ENCODE results near the gene CCDC60.
A peak's percentile ranks its signal among the peaks of the same experiment; 100 is the strongest.

The CCDC60 gene

DNA sequence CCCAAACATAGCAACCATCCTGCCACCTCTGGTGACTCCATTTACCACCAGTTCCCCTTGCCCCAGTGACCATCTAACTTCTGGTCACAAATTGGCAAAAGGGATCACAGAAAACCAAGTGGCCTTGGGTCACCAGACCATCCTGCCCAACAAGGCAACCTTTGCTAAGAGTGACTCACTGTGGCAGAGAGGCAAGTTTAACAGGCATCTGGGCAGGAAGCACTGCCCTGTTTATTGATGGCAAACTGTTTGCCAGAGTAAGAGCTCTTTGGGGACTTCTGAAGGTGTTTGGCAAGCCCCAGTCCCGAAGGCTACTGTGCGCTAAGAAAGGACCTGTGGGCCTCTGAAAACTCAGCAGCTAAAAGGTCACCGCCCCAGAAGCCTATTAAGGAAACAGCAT lies 230.9 kb downstream of the CCDC60 start:
- TF ChIP-seq, protein P1, sequence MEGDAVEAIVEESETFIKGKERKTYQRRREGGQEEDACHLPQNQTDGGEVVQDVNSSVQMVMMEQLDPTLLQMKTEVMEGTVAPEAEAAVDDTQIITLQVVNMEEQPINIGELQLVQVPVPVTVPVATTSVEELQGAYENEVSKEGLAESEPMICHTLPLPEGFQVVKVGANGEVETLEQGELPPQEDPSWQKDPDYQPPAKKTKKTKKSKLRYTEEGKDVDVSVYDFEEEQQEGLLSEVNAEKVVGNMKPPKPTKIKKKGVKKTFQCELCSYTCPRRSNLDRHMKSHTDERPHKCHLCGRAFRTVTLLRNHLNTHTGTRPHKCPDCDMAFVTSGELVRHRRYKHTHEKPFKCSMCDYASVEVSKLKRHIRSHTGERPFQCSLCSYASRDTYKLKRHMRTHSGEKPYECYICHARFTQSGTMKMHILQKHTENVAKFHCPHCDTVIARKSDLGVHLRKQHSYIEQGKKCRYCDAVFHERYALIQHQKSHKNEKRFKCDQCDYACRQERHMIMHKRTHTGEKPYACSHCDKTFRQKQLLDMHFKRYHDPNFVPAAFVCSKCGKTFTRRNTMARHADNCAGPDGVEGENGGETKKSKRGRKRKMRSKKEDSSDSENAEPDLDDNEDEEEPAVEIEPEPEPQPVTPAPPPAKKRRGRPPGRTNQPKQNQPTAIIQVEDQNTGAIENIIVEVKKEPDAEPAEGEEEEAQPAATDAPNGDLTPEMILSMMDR (conservative IDR thresholded peaks at IDR 0.05; ENCODE audit: control insufficient read depth, insufficient read depth, low read depth, low read length) = no peak
- no peak overlapping the region for H3K4me3 ChIP-seq (ENCODE audit: control insufficient read depth, low read depth, low read length)
- no peak for DNase-seq (ENCODE audit: low read depth)

DNA sequence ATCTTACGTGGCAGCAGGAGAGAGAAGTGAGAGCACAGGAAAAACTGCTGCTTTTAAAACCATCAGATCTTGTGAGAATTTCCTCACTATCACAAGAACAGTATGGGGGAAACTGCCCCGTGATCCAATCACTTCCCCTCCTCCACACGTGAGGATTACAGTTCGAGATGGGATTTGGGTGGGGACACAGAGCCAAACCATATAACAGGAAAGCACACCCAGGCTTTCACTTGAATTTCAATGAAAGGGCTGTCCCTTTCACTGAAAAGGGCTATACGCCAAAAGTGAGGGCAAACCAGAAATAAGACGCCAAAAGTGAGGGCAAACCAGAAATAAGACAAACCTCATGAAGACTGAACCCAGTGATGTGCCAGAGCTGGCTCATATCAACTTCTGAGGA lies 236.2 kb downstream of the CCDC60 start:
- TF ChIP-seq, protein P1 (conservative IDR thresholded peaks at IDR 0.05; ENCODE audit: control insufficient read depth, insufficient read depth, low read depth, low read length) = no peak
- DNase-seq (ENCODE audit: low read depth) = no peak
- no peak overlapping the region for H3K4me3 ChIP-seq (ENCODE audit: control insufficient read depth, low read depth, low read length)

GRCh38 chr12:119573086-119573485 lies 238.6 kb downstream of the CCDC60 start:
- TF ChIP-seq, protein P1 (conservative IDR thresholded peaks at IDR 0.05; ENCODE audit: control insufficient read depth, insufficient read depth, low read depth, low read length) = no peak
- DNase-seq (ENCODE audit: low read depth) = no peak
- H3K4me3 ChIP-seq (ENCODE audit: control insufficient read depth, low read depth, low read length) = no peak overlapping the region

- no peak overlapping the region for H3K4me3 ChIP-seq (ENCODE audit: control insufficient read depth, low read depth, low read length)
- TF ChIP-seq, protein P1 (conservative IDR thresholded peaks at IDR 0.05; ENCODE audit: control insufficient read depth, insufficient read depth, low read depth, low read length) = no peak
- no peak for DNase-seq (ENCODE audit: low read depth)
These were observed 239.7 kb downstream of the CCDC60 start for GRCh38 chr12:119574255-119574654.

DNA sequence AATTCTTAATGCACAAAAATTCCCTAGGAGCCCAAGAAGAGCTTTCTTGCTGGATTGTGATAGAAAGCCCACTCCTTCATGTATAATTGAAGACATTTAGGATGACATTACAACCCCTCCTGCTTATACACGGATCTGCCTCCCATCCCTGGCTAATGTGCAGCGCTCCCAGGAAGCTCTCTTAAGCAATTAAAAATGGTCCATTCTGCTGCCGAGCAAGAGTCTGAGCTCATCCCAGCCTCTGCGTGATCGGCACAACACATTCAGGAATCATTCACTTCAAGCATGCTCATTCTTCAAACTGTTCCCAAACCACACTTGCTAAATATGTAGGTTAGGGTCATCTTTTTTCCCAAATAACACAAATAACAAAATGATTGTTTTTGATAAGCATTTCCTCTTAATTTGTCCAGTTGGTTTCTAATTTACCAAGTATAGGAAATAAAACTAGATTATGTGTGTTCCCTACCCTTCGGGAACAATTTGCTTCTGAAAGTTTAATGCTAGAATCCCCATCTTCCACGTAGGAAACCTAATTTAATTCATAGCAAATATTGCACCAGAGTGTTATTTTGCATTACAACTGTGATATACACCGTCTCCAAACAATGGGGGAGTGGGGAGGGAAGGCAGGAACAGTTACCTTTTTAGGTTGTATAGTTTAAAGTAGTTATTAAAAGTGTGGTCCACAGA lies 241.7 kb downstream of the CCDC60 start:
- no peak overlapping the region for H3K4me3 ChIP-seq (ENCODE audit: control insufficient read depth, low read depth, low read length)
- DNase-seq (ENCODE audit: low read depth) = no peak
- TF ChIP-seq, protein P1 (conservative IDR thresholded peaks at IDR 0.05; ENCODE audit: control insufficient read depth, insufficient read depth, low read depth, low read length) = no peak

DNA sequence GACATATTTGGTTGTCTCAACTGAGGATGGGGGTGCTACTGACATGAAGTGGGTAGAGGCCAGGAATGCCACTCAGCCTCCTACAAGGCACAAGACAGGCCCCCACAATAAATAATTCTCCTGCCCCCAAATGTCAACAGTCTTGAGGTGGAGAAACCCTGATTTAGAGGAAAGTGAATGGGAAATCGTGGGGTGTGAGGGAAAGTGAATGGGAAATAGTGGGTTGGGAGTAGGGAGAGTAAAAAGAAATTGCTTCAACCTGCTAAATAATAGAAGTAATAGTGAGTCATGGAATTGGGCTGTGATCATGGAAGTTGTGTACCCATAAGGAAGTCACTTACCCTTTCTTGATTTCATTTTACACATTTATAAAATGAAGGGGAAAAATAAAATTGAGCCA lies 242.4 kb downstream of the CCDC60 start:
- TF ChIP-seq, protein P1 (conservative IDR thresholded peaks at IDR 0.05; ENCODE audit: control insufficient read depth, insufficient read depth, low read depth, low read length) = no peak
- no peak overlapping the region for H3K4me3 ChIP-seq (ENCODE audit: control insufficient read depth, low read depth, low read length)
- DNase-seq (ENCODE audit: low read depth) = no peak

GRCh38 chr12:119578112-119578511 lies 243.6 kb downstream of the CCDC60 start:
- no peak overlapping the region for H3K4me3 ChIP-seq (ENCODE audit: control insufficient read depth, low read depth, low read length)
- peak; percentile 37 for DNase-seq (ENCODE audit: low read depth)
- TF ChIP-seq, protein P1 (conservative IDR thresholded peaks at IDR 0.05; ENCODE audit: control insufficient read depth, insufficient read depth, low read depth, low read length) = no peak
